ENCODE measurements around the gene CDPF1.
A peak's percentile ranks its signal among the peaks of the same experiment; 100 is the strongest.

CDPF1 gene

DNA sequence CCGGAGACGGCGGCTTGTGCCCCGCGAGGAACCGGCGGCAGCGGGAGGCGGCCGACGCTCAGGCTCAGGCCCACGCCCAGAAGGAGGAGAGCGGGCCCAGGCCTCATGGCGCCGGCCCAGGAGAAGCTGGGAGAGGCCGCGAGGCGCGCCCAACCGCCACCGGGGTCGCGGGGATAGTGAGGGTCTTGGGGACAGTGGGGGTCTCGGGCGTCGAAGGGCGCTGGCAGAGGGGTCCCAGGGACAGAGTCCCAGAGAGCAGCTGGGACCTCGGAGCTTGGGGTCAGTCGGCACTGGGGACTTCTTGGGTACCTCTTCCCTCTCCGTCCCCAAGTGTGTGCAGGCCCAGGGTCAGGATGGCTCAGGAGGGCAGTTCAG, 13.1 kb upstream of the CDPF1 start, which contains the start of gene PKDREJ:
Gene PKDREJ (minus strand): TSS at position 128 of the 375 bp plus-strand sequence. CDS start 21 bp downstream, at position 107.
- TF ChIP-seq, protein P1, sequence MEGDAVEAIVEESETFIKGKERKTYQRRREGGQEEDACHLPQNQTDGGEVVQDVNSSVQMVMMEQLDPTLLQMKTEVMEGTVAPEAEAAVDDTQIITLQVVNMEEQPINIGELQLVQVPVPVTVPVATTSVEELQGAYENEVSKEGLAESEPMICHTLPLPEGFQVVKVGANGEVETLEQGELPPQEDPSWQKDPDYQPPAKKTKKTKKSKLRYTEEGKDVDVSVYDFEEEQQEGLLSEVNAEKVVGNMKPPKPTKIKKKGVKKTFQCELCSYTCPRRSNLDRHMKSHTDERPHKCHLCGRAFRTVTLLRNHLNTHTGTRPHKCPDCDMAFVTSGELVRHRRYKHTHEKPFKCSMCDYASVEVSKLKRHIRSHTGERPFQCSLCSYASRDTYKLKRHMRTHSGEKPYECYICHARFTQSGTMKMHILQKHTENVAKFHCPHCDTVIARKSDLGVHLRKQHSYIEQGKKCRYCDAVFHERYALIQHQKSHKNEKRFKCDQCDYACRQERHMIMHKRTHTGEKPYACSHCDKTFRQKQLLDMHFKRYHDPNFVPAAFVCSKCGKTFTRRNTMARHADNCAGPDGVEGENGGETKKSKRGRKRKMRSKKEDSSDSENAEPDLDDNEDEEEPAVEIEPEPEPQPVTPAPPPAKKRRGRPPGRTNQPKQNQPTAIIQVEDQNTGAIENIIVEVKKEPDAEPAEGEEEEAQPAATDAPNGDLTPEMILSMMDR (IDR thresholded peaks at IDR 0.05; ENCODE audit: poor library complexity, severe bottlenecking): no peak
- H3K9me3 ChIP-seq (ENCODE audit: severe bottlenecking): peaks cover 7% of the 10 kb centered on the region
- no peak within 1 kb of the TSS for H3K27ac ChIP-seq (ENCODE audit: poor library complexity, severe bottlenecking)
- ATAC-seq (ENCODE audit: low read depth) (no peak), DNase-seq (ENCODE audit: low spot score) (no peak)
- peak within 1 kb of the TSS; percentile 13 for H3K4me3 ChIP-seq (ENCODE audit: severe bottlenecking)
- peaks cover 12% of the 10 kb centered on the region for H3K27me3 ChIP-seq (ENCODE audit: insufficient read depth, poor library complexity, severe bottlenecking)
- no peaks in the 10 kb centered on the region for H3K36me3 ChIP-seq (ENCODE audit: low read depth)
- no peaks in the 10 kb centered on the region for H3K4me1 ChIP-seq (ENCODE audit: insufficient read depth, poor library complexity, severe bottlenecking)

DNA sequence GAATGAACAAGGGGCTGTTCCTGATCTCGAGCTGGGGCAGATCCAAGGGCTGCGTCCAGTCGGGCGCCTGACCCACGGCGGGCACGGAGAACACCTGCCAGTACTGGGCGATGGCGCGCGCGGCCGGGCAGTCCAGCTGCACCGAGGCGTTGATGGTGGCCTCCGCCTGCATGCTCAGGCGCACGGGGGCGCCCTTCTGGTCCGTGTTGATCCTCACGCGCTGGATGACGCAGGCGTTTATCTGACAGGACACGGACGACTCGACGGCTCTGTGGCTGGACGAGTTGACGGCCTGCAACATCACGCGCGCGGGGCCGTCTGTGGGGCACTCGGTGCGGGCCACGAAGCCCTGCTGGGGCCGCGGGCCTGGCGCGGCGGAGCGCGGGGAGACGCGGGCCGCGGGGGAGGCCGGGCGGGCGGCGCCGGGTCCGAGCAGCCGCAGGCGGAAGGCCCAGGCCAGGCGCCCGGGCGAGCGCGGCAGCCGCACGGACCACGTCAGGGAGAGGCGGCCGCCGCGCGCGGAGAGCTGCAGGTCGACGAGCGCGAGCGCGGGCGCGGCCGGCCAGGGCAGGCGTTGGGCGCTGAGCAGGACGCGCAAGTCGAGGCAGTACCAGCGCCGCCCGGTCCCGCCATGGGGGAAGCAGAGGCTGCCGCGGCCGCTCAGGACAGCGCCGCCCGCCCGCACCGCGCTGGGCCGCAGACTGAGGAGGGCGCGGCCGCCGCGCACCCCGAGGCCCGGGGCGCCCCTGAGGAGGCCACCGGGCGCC, 12.5 kb upstream of the CDPF1 start:
- H3K9me3 ChIP-seq (ENCODE audit: severe bottlenecking): peaks cover 7% of the 10 kb centered on the region
- no peak overlapping the region for H3K27ac ChIP-seq (ENCODE audit: poor library complexity, severe bottlenecking)
- peaks cover 12% of the 10 kb centered on the region for H3K27me3 ChIP-seq (ENCODE audit: insufficient read depth, poor library complexity, severe bottlenecking)
- H3K4me3 ChIP-seq (ENCODE audit: severe bottlenecking): peak overlapping the region; percentile 13
- H3K36me3 ChIP-seq (ENCODE audit: low read depth): no peaks in the 10 kb centered on the region
- H3K4me1 ChIP-seq (ENCODE audit: insufficient read depth, poor library complexity, severe bottlenecking): no peaks in the 10 kb centered on the region
- ATAC-seq (ENCODE audit: low read depth): peak; percentile 43; the same call in 2 of the 3 replicates
- TF ChIP-seq, protein P1 (IDR thresholded peaks at IDR 0.05; ENCODE audit: poor library complexity, severe bottlenecking): peak; percentile 14
- no peak for DNase-seq (ENCODE audit: low spot score)

DNA sequence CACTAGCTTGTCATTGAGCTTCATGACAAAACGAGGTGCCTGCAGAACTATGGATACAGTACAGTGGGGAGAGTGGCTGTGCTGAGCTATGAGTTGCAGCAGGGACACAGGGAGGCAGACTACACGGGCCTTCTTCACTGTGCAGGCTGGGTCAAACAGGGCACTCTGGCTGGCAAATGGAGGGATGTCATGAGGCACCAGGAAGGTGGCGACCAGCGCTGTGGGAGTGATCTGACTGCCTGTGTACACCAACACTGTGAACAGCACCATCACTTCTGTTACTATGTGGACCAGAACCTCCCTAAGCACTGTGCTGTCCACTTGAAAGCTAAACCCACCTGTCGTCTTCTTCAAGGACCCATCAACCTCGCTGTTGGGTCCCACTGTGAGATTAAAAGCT, 9.9 kb upstream of the CDPF1 start:
- TF ChIP-seq, protein P1 (IDR thresholded peaks at IDR 0.05; ENCODE audit: poor library complexity, severe bottlenecking): no peak
- H3K27ac ChIP-seq (ENCODE audit: poor library complexity, severe bottlenecking): no peak overlapping the region
- H3K4me3 ChIP-seq (ENCODE audit: severe bottlenecking): no peak overlapping the region
- H3K36me3 ChIP-seq (ENCODE audit: low read depth): no peaks in the 10 kb centered on the region
- peaks cover 3% of the 10 kb centered on the region for H3K9me3 ChIP-seq (ENCODE audit: severe bottlenecking)
- peaks cover 12% of the 10 kb centered on the region for H3K27me3 ChIP-seq (ENCODE audit: insufficient read depth, poor library complexity, severe bottlenecking)
- no peak for DNase-seq (ENCODE audit: low spot score)
- no peak for ATAC-seq (ENCODE audit: low read depth)
- no peaks in the 10 kb centered on the region for H3K4me1 ChIP-seq (ENCODE audit: insufficient read depth, poor library complexity, severe bottlenecking)

DNA sequence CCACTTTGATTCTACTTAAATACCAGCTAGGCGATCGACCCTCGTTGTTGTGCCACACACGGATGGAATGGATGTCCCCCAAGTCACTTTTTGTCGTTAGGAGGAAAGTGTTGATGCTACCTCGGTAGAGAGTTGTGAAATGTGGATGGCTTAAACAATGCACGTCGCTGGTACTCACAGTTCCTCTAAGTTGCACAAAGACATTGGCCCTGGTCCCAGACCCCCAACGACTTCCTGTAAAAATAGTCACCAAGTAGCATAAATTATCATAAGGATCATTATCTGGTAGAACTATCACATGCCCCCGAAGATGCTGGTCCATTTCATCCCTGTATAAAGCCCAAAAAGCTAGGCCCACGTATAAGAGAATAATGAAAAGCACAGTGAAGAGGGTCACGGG, 9.3 kb upstream of the CDPF1 start:
- Histone ChIP-seq H3K36me3 (ENCODE audit: low read depth) (no peaks in the 10 kb centered on the region), H3K27ac (ENCODE audit: poor library complexity, severe bottlenecking) (no peak overlapping the region), H3K27me3 (ENCODE audit: insufficient read depth, poor library complexity, severe bottlenecking) (peaks cover 12% of the 10 kb centered on the region), H3K4me3 (ENCODE audit: severe bottlenecking) (no peak overlapping the region), H3K9me3 (ENCODE audit: severe bottlenecking) (peaks cover 3% of the 10 kb centered on the region), H3K4me1 (ENCODE audit: insufficient read depth, poor library complexity, severe bottlenecking) (no peaks in the 10 kb centered on the region)
- ATAC-seq (ENCODE audit: low read depth) (no peak), DNase-seq (ENCODE audit: low spot score) (no peak)
- TF ChIP-seq, protein P1 (IDR thresholded peaks at IDR 0.05; ENCODE audit: poor library complexity, severe bottlenecking): no peak
